DOHH2 (cell line): ENCODE measurements around the gene PAX7.

Source experiments
- H3F3A ChIP-seq: fragments of 200-600 bp; sonication (generic), shearing (Covaris generic); 2 replicates; pipeline ENCODE4 v1.6.0; 2016; ENCODE audit warnings: antibody characterized with exemption, mild to moderate bottlenecking; ENCODE audit not compliant: control insufficient read depth, insufficient read depth
- H3K27ac ChIP-seq: fragments of 200-600 bp; sonication (generic); 2 replicates; pipeline ENCODE4 v1.5.1; 2014; ENCODE audit warnings: low read depth, mild to moderate bottlenecking, low read length, moderate library complexity
- H3K27me3 ChIP-seq: fragments of 200-600 bp; sonication (generic); 2 replicates; pipeline ENCODE4 v1.6.1; 2014; ENCODE audit warnings: mild to moderate bottlenecking, low read length, mixed read lengths; ENCODE audit not compliant: control insufficient read depth
- H3K36me3 ChIP-seq: fragments of 200-600 bp; sonication (generic); 2 replicates; pipeline ENCODE4 v1.6.1; 2014; ENCODE audit warnings: mild to moderate bottlenecking, low read length, moderate library complexity, mixed read lengths; ENCODE audit not compliant: control insufficient read depth
- H3K4me1 ChIP-seq: fragments of 200-600 bp; sonication (generic); 2 replicates; pipeline ENCODE4 v1.6.1; 2014; ENCODE audit warnings: mild to moderate bottlenecking, low read length, mixed read lengths; ENCODE audit not compliant: control insufficient read depth
- H3K4me2 ChIP-seq: fragments of 200-600 bp; sonication (generic); 2 replicates; pipeline ENCODE4 v1.6.0; 2014; ENCODE audit warnings: mild to moderate bottlenecking, low read length, moderate library complexity
- H3K4me3 ChIP-seq: fragments of 200-600 bp; sonication (generic); 2 replicates; pipeline ENCODE4 v1.5.1; 2014; ENCODE audit warnings: mild to moderate bottlenecking, low read length, mixed read lengths
- H3K79me2 ChIP-seq: fragments of 200-600 bp; sonication (generic); 2 replicates; pipeline ENCODE4 v1.6.1; 2014; ENCODE audit warnings: mild to moderate bottlenecking, low read length, mixed read lengths; ENCODE audit not compliant: control insufficient read depth
- H3K9me2 ChIP-seq: fragments of 200-600 bp; sonication (generic); replicated peaks from 2 replicates; pipeline ENCODE4 v1.6.1; 2014; ENCODE audit warnings: mild to moderate bottlenecking, low read length, mixed read lengths; ENCODE audit not compliant: control insufficient read depth
- H3K9me3 ChIP-seq: fragments of 200-600 bp; sonication (generic); 2 replicates; pipeline ENCODE4 v1.6.1; 2014; ENCODE audit warnings: antibody characterized with exemption, low read length, mixed read lengths; ENCODE audit not compliant: control insufficient read depth, insufficient read depth
- H4K20me1 ChIP-seq: fragments of 200-600 bp; sonication (generic); 2 replicates; pipeline ENCODE4 v1.6.0; 2014; ENCODE audit warnings: low read depth, mild to moderate bottlenecking, antibody characterized with exemption, low read length, moderate library complexity; ENCODE audit not compliant: control insufficient read depth, insufficient read depth
- EZH2phosphoT487 ChIP-seq: fragments of 200-600 bp; sonication (generic); IDR thresholded peaks from 2 replicates; pipeline ENCODE4 v1.6.1; 2017; ENCODE audit warnings: borderline replicate concordance, mild to moderate bottlenecking, antibody characterized with exemption, low read length, moderate library complexity, mixed read lengths
- TF ChIP-seq, protein P1 (sequence below): fragments of 200-600 bp; sonication (generic); IDR thresholded peaks from one replicate; pipeline ENCODE4 v1.5.1; 2014; ENCODE audit warnings: antibody characterized with exemption, mild to moderate bottlenecking, low read depth, low read length; ENCODE audit not compliant: poor library complexity, severe bottlenecking

The PAX7 gene

DNA sequence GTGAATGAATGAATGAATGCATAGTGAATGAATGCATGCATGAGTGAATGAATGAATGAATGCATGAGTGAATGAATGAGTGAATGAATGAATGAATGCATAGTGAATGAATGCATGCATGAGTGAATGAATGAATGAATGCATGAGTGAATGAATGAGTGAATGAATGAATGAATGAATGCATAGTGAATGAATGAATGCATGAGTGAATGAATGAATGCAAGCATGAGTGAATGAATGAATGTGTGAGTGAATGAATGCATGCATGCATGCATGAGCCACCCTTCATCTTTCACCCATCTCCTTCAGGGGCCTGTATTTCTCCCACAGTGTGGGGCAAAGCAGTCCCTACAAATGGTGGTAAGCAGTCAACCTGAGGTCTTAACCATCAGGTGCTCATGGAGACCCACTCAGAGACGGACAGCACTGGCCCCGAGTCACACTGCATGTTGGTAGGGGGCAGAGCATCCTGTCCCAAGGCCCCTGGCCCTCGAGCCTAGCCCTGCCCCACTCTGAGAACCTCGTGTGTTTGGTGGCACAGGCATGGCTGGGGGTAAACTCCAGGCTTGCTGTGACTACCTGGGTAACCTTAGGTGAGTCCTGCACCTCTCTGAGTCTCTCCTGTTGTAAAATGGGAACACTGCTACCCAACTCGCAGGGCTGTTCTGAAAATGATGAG lies 28.0 kb upstream of the PAX7 start:
- Histone ChIP-seq H4K20me1 (no peaks in the 10 kb centered on the region), H3K27ac (no peak overlapping the region), H3K4me1 (no peaks in the 10 kb centered on the region), H3F3A (no peaks in the 10 kb centered on the region), H3K4me2 (no peak overlapping the region), H3K9me2 (no peaks in the 10 kb centered on the region), H3K79me2 (no peaks in the 10 kb centered on the region), H3K9me3 (no peaks in the 10 kb centered on the region), H3K27me3 (no peaks in the 10 kb centered on the region), H3K4me3 (no peak overlapping the region), H3K36me3 (no peaks in the 10 kb centered on the region)
- TF ChIP-seq, protein P1, sequence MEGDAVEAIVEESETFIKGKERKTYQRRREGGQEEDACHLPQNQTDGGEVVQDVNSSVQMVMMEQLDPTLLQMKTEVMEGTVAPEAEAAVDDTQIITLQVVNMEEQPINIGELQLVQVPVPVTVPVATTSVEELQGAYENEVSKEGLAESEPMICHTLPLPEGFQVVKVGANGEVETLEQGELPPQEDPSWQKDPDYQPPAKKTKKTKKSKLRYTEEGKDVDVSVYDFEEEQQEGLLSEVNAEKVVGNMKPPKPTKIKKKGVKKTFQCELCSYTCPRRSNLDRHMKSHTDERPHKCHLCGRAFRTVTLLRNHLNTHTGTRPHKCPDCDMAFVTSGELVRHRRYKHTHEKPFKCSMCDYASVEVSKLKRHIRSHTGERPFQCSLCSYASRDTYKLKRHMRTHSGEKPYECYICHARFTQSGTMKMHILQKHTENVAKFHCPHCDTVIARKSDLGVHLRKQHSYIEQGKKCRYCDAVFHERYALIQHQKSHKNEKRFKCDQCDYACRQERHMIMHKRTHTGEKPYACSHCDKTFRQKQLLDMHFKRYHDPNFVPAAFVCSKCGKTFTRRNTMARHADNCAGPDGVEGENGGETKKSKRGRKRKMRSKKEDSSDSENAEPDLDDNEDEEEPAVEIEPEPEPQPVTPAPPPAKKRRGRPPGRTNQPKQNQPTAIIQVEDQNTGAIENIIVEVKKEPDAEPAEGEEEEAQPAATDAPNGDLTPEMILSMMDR = no peak
- TF ChIP-seq EZH2phosphoT487 = no peak

DNA sequence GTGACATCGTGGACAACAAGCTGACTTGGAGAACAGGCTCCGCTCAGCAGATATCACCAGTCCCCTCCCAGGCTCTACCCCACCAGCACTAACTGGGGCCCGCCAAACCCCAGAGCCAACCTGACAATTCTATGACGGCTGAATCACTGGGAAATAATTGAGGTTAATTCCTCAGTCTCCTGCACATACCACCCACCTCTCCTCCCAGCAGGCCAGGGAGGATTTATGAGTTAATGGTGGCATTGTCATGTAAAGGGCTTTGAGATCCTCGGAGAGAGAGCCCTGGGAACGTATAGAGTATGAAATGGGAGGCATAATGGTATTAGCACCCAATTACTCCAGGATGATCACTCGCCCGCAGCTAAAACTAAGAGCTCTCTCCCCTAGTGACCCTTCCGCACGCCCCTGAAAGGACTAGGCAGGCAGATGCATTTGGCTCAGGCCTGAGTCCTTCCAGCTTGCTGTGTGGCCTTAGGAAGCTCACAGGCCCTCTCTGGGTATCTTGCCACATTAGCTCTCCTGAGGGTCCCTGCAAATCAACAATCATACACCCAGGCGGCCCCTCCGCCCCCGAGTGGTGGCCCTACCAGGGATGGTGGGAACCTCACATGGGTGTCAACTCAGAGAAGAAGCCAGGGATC lies 27.3 kb upstream of the PAX7 start:
- TF ChIP-seq, protein P1 = no peak
- TF ChIP-seq EZH2phosphoT487 = no peak
- no peaks in the 10 kb centered on the region for H3K36me3 ChIP-seq
- no peaks in the 10 kb centered on the region for H3K9me2 ChIP-seq
- no peaks in the 10 kb centered on the region for H3K4me1 ChIP-seq
- H3F3A ChIP-seq = no peaks in the 10 kb centered on the region
- H3K27me3 ChIP-seq = no peaks in the 10 kb centered on the region
- H4K20me1 ChIP-seq = no peaks in the 10 kb centered on the region
- no peak overlapping the region for H3K27ac ChIP-seq
- no peaks in the 10 kb centered on the region for H3K79me2 ChIP-seq
- no peaks in the 10 kb centered on the region for H3K9me3 ChIP-seq
- no peak overlapping the region for H3K4me3 ChIP-seq
- H3K4me2 ChIP-seq = no peak overlapping the region

DNA sequence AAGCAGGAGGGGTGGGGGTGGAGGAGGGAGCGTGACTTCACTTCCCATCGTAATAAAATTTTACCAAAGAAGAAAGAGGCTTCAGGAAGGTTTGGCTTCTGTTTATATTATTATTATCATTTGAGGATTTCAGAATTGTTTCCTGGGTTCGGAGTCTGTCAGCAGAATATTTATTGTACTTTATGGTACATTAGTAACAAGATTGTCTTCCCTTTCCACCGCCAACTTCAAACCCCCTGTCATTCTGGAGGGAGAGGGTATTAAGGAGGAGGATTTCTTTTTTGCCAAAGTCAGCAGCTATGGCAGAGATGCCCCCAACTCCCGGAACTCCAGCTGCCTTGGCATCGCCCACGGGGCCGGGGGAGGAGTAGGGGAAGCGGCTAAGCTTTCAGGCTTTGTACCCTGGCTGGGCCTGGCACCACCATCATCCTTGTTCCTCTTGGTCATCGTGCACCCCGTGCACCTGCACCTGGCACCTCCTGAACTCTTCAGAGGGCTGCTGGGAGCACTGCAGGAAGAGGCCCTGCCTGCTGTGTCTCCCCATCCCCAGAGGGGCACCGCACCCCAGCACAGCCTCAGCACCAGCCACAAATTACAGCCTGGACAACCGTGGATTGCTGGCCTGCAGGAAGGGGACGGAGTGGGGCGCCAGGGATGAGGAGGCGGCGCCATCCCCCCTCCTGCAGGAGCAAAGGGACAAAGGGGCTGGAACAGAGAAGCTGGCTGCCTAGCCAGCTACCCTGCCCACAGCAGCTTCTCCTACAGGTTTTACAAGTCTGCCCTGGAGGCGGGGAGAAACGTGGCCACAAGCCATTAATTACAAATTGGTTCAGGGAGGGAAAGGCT lies 24.0 kb upstream of the PAX7 start:
- H3K4me3 ChIP-seq = no peak overlapping the region
- no peaks in the 10 kb centered on the region for H3K9me2 ChIP-seq
- H3K4me1 ChIP-seq = no peaks in the 10 kb centered on the region
- no peak overlapping the region for H3K4me2 ChIP-seq
- no peaks in the 10 kb centered on the region for H3K27me3 ChIP-seq
- H3K36me3 ChIP-seq = no peaks in the 10 kb centered on the region
- no peaks in the 10 kb centered on the region for H3F3A ChIP-seq
- TF ChIP-seq, protein P1 = no peak
- TF ChIP-seq EZH2phosphoT487 = no peak
- no peaks in the 10 kb centered on the region for H3K79me2 ChIP-seq
- H3K9me3 ChIP-seq = no peaks in the 10 kb centered on the region
- H4K20me1 ChIP-seq = no peaks in the 10 kb centered on the region
- no peak overlapping the region for H3K27ac ChIP-seq
